Fibroblast of the aortic adventitia (primary cell): Measurements from ENCODE around the gene CALD1. TPM values are rescaled to one million over a fixed set of nuclear protein-coding genes. Genes with fewer than 3 reads are reported as not detected.

ENCODE experiments used
- DNase-seq: peaks from one replicate; pipeline ENCODE4 v3.0.0-alpha.2; 2010; ENCODE audit warnings: low read depth
- H3K4me3 ChIP-seq: 2 replicates; pipeline ENCODE4 v1.5.1; 2011; ENCODE audit warnings: low read depth, mild to moderate bottlenecking, control low read depth, low read length, moderate library complexity
- CTCF ChIP-seq: IDR thresholded peaks from 2 replicates; pipeline ENCODE4 v1.5.1; 2011; ENCODE audit warnings: mild to moderate bottlenecking, low read length, control low read depth, inconsistent platforms; ENCODE audit not compliant: insufficient read depth
- total RNA-seq: library from RNA; depleted of rRNA; stranded (reverse); fragments of >200 nt; gene quantifications from 2 replicates; pipeline ENCODE4 v1.2.3, GENCODE V29; 2012; ENCODE audit warnings: low replicate concordance

Gene CALD1
- total RNA-seq, 1 donor, result 201 TPM

GRCh38 chr7:134806197-134806596, 26.8 kb downstream of the CALD1 start:
- no peak for TF ChIP-seq CTCF

GRCh38 chr7:134809616-134810015, 30.2 kb downstream of the CALD1 start:
- no peak for TF ChIP-seq CTCF
- no peak overlapping the region for H3K4me3 ChIP-seq
- DNase-seq, result peak; percentile 49

More at GRCh38 chr7:134806197-134806596, 26.8 kb downstream of the CALD1 start:
- no peak for DNase-seq
- H3K4me3 ChIP-seq, result no peak overlapping the region

- peak; percentile 82 for DNase-seq
- no peak overlapping the region for H3K4me3 ChIP-seq
- TF ChIP-seq CTCF, result no peak
Observed at GRCh38 chr7:134811765-134812164, 32.3 kb downstream of the CALD1 start.

GRCh38 chr7:134813663-134814396, 34.4 kb downstream of the CALD1 start:
- H3K4me3 ChIP-seq, result no peak overlapping the region
- TF ChIP-seq CTCF, result no peak
- no peak for DNase-seq

- H3K4me3 ChIP-seq, result no peak overlapping the region
- DNase-seq, result no peak
- TF ChIP-seq CTCF, result no peak
Observed at GRCh38 chr7:134814730-134815364, 35.4 kb downstream of the CALD1 start.

GRCh38 chr7:134818613-134819345, 39.3 kb downstream of the CALD1 start:
- DNase-seq, result no peak

More at GRCh38 chr7:134818613-134819345, 39.3 kb downstream of the CALD1 start:
- no peak overlapping the region for H3K4me3 ChIP-seq
- TF ChIP-seq CTCF, result no peak
